GM12801 (cell line): ENCODE data around the gene SSU72.

Experiments
- TF ChIP-seq, protein P1 (sequence below): IDR thresholded peaks from one replicate; pipeline ENCODE4 v1.5.1; 2011; ENCODE audit warnings: control low read depth; ENCODE audit not compliant: insufficient read length; ENCODE audit errors: extremely low read depth

SSU72 gene

DNA sequence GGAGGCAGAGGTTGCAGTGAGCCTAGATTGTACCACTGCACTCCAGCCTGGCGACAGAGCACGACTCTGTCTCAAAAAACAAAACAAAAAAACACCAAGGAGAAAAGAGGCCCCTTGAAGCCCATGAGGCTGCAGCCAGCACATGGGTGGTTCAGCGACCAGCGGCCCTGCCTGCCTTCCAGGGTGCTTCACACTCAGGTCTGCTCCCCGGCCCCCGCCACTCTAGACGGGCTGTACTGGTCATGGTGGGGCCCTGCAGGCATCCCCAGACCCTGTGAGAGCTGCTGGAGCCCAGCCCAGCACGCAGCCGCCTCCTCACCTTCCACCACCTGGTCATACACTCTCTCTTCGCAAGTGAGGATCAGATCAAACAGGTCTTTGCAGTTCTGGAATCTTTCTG lies 30.1 kb downstream of the SSU72 start:
- TF ChIP-seq, protein P1, sequence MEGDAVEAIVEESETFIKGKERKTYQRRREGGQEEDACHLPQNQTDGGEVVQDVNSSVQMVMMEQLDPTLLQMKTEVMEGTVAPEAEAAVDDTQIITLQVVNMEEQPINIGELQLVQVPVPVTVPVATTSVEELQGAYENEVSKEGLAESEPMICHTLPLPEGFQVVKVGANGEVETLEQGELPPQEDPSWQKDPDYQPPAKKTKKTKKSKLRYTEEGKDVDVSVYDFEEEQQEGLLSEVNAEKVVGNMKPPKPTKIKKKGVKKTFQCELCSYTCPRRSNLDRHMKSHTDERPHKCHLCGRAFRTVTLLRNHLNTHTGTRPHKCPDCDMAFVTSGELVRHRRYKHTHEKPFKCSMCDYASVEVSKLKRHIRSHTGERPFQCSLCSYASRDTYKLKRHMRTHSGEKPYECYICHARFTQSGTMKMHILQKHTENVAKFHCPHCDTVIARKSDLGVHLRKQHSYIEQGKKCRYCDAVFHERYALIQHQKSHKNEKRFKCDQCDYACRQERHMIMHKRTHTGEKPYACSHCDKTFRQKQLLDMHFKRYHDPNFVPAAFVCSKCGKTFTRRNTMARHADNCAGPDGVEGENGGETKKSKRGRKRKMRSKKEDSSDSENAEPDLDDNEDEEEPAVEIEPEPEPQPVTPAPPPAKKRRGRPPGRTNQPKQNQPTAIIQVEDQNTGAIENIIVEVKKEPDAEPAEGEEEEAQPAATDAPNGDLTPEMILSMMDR = no peak

DNA sequence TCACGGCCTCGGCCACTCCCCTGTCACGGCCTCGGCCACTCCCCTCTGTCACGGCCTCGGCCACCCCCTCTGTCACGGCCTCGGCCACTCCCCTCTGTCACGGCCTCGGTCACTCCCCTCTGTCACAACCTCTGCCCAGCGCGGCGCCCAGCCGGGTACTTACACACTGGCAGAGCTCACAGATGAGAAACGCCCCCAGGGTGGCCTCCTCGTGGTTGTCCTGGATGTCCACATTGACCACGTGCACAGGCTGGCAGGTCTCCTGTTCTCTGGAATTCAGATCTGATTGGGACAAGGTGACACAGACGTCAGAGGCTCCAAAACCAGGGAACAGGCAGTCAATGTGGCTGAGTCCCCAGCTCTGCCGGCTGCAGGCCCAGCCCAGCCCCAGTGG lies 31.0 kb downstream of the SSU72 start:
- TF ChIP-seq, protein P1 = no peak

DNA sequence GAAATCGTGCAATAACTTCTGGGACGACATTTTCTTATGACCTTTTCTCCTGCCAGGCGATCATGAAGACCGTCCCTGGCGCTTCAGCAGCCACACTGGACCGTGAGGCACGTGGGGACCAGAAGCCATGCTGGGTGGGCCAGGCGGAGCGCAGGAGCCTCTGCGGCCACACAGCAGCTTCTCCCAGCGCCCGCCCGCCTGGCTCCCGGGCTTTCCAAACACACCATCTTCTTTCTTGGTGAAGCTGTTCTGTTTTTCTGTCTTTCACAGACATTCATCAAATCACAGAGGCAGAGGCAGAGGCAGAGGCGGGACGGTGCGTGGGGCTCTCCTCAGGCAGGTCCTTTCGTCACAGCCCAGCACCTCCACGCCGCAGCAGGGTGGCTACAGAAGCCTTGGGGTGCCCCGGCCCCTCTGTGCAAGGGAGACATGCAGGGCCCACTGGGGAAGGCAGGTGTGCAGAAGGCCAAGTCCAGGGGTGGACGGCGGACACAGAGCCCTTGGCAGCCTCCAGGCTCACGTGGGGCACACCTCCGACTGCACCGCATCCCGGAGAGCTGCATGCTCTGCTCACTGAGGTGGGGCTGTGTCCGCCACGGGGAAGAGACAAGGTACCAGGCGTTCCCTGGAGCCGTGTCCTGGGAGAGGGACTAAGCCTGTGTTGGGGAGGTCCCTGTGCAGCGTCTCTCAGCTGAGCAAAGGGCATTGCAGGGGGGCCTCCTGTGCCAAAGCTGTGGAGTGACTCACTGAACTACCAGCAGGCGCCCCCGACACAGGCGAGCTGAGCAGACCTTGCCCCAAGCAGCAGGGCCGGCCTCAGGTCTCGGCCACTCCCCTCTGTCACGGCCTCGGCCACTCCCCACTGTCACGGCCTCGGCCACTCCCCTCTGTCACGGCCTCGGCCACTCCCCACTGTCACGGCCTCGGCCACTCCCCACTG lies 31.6 kb downstream of the SSU72 start:
- TF ChIP-seq, protein P1 = no peak

DNA sequence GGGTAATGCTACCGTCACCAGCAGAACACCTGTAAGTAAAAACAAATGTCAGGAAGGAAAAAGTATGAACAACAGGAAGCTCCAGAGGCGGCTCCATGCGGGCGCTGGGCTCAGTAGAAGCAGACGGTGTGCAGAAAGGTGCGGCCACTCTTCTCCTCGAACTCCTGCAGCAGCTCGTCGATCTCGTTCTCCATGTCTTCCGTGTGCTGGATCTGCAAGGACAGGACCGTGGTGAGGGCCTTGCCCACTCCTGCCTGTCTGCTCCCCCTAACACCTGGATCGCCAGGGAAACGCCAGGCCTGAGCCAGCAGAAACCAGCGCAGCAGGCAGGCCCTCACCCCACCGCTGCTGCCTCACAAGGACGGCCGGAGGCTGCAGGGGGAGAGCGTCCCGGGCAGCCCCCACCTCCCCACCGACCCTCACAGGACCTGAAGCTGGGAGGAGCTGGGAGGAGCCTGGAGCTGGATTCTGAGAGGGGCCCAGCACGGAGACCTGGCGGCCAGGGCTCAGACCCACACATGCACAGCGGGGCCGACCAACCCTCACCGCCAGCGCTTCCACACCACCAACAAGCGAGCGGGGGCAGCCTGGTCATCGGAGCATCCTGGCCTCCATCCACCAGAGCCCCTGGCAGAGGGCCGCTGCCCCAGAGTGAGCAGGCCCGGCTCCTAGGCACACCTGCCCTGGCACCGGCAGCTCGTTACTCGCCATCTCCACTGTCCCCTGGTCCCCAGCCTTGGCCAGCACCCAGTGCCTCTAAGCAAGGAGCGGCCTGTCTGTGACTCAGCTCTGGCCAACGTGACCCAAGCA lies 32.5 kb downstream of the SSU72 start:
- TF ChIP-seq, protein P1 = no peak

DNA sequence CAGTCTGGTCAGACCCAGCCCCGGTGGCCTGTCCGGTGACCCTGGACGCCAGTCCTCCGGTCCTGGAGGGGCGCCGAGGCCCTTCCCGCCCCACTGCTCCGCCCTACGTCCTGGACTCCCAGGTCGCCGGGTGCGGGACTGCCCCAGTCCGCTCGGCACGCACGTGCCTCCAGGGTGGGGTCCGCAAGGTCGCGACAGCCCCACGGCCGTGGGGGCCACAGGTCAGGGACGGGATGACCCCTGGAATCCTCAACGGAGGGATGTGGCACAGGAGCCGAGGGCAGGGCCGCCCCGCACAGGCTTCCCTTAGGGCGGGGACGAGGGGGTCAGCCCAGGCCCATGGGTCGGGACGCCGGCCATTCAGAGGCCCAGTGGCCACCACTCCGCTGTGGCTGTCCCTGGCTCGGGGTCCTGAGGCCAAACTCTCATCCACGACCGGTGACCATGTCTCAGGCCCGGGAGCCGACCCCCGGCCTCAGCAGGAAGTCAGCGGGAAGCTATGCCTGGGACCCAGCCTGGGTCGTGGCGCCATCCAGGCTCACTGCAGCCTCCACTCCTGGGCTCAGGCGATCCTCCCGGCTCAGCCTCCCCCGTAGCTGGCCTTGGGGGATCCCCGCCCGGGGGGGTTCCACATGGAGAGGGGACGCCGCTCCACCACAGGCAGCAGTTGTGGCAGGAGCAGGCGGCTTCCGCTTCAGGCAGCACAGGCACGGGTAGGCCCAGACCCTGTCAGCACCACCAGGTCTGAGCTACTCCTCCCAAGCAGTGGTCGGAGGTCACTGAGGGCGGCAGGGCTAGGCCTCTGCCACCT lies 33.6 kb downstream of the SSU72 start:
- TF ChIP-seq, protein P1 = no peak

DNA sequence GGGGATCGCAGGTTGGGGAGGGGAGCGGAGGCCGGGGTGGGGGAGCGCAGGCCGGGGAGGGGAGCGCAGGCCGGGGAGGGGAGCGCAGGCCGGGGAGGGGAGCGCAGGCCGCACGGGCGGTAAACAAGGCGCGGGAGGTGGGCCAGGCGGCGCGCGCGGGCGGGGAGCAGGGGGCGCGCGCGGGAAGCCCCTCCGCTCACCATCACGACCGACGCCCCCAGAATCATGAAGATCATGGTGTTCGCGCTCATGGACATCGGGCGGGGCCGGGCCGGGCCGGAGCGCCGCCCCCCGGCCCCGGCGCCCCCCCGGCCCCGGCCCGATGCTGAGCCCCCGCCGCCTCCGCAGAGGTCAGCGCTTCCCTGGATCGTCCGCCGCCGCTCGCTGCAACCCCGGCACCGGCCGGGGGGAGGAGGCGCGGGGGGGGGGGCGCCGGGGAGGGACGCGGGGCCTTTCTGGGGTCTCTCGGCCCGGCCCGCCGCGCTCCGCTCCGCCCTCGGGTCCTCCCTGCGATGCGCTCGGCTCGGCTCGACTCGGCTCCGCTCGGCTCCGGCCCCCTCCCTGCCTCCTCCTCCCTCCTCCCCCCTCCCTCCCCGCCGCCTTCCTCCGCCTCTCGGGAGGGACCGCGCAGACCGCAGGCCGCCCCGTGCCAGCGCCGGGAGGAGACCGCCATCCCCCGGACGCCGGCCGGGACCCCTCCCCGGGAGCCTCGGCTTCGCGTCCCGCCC lies 34.4 kb downstream of the SSU72 start, which contains the start of gene TMEM240:
TMEM240 (minus strand) TSS at position 535 of the 728 bp plus-strand sequence; CDS start at position 257, 278 bp downstream.
- TF ChIP-seq, protein P1 = no peak
